Neutrophil (primary cell): ENCODE measurements around the gene SHISAL1.

Source experiments
- H3K27ac ChIP-seq: fragments of 200-600 bp; sonication (generic); 2 replicates; pipeline ENCODE4 v1.5.1; 2016; ENCODE audit warnings: mild to moderate bottlenecking, moderate library complexity
- H3K27me3 ChIP-seq: fragments of 200-600 bp; sonication (generic); 2 replicates; pipeline ENCODE4 v1.6.0; 2016; ENCODE audit warnings: mild to moderate bottlenecking
- H3K36me3 ChIP-seq: fragments of 200-600 bp; sonication (generic); 2 replicates; pipeline ENCODE4 v1.5.1; 2017
- H3K4me1 ChIP-seq, 2 experiments: fragments of 200-600 bp in 1 of 2; sonication (generic) in 1 of 2; 1 replicate in 1 of 2; 2 replicates in 1 of 2; pipeline versions ENCODE4 v1.5.1 to v1.6.1; 2013 to 2016; ENCODE audit warnings: low read depth in 1 of 2, low read length in 1 of 2, mild to moderate bottlenecking in 1 of 2, moderate library complexity in 1 of 2; ENCODE audit not compliant: control insufficient read depth in 1 of 2, insufficient read depth in 1 of 2
- H3K4me3 ChIP-seq, 2 experiments: fragments of 200-600 bp in 1 of 2; sonication (generic) in 1 of 2; 1 replicate in 1 of 2; 2 replicates in 1 of 2; pipeline ENCODE4 v1.5.1; 2013 to 2016; ENCODE audit warnings: low read depth in 1 of 2, low read length in 1 of 2, mild to moderate bottlenecking in 1 of 2, moderate library complexity in 1 of 2
- H3K9me3 ChIP-seq: fragments of 200-600 bp; sonication (generic); 2 replicates; pipeline ENCODE4 v1.5.1; 2016
- TF ChIP-seq, protein P1 (sequence below): fragments of 200-600 bp; sonication (generic); IDR thresholded peaks from 2 replicates; pipeline ENCODE4 v1.5.1; 2016; ENCODE audit warnings: antibody characterized with exemption

The SHISAL1 gene

DNA sequence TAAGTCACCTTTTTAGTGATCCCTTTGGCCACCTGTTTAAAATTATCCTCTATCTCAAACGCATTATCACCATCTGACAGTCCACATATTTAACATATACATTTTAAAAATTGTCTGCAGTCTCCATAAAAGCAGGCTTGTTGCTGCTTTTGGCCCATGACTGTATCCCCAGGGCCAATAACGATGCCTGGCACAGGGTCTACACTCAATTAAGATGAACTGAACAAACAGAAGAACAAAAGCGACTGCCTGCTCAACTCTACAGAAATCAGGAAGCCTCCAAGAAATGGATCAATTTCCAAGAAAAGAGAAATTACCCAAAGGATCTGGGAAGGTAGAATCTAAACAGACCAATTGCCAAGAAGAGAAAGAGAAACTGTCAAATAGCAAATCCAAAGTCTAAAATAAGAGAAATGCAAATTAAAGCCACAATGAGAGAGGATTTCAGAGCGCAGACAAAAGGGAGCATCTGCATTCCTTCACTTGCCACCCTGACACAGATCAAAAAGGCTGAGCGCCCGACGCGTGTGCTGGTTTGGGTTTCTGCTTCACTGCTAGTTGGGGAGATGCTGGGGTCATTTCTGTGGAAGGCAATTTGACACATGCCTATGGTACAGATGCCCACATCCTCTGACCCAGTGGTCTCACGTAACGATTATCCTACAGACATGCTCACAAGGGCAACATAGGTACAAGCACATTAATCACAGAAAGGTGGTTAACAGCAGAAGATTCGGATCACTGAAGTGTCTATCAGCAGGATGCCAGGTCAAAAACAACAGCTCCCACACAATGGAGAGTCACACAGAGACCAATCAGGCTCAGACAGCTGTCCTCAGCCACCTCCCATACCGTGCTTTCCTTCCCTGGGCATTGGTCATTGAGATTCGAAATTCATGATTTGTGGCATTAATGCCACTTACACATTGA, 55.9 kb downstream of the SHISAL1 start:
- H3K4me3 ChIP-seq, result no peak overlapping the region
- H3K27me3 ChIP-seq, result peaks cover 29% of the 10 kb centered on the region
- no peaks in the 10 kb centered on the region for H3K4me1 ChIP-seq
- no peaks in the 10 kb centered on the region for H3K9me3 ChIP-seq
- H3K36me3 ChIP-seq, result no peaks in the 10 kb centered on the region
- TF ChIP-seq, protein P1, sequence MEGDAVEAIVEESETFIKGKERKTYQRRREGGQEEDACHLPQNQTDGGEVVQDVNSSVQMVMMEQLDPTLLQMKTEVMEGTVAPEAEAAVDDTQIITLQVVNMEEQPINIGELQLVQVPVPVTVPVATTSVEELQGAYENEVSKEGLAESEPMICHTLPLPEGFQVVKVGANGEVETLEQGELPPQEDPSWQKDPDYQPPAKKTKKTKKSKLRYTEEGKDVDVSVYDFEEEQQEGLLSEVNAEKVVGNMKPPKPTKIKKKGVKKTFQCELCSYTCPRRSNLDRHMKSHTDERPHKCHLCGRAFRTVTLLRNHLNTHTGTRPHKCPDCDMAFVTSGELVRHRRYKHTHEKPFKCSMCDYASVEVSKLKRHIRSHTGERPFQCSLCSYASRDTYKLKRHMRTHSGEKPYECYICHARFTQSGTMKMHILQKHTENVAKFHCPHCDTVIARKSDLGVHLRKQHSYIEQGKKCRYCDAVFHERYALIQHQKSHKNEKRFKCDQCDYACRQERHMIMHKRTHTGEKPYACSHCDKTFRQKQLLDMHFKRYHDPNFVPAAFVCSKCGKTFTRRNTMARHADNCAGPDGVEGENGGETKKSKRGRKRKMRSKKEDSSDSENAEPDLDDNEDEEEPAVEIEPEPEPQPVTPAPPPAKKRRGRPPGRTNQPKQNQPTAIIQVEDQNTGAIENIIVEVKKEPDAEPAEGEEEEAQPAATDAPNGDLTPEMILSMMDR, result no peak
- no peak overlapping the region for H3K27ac ChIP-seq

DNA sequence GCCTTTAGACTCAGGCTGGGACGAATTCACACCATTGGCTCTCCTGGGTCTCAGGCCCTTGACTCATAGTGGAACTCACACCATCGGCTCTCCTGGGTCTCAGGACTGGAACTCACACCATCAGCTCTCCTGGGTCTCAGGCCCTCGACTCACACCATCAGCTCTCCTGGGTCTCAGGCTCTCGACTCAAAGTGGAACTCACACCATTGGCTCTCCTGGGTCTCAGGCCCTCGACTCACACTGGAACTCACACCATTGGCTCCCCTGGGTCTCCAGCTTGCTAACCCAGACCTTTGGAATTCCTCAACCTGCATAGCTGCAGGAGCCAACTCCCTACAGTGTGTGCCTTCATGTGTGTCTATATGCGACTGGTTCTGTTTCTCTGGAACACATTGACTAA, 56.7 kb downstream of the SHISAL1 start:
- Histone ChIP-seq H3K27ac (no peak overlapping the region), H3K27me3 (peaks cover 29% of the 10 kb centered on the region), H3K4me3 (no peak overlapping the region), H3K36me3 (no peaks in the 10 kb centered on the region), H3K4me1 (no peaks in the 10 kb centered on the region), H3K9me3 (no peaks in the 10 kb centered on the region)
- TF ChIP-seq, protein P1, result no peak

DNA sequence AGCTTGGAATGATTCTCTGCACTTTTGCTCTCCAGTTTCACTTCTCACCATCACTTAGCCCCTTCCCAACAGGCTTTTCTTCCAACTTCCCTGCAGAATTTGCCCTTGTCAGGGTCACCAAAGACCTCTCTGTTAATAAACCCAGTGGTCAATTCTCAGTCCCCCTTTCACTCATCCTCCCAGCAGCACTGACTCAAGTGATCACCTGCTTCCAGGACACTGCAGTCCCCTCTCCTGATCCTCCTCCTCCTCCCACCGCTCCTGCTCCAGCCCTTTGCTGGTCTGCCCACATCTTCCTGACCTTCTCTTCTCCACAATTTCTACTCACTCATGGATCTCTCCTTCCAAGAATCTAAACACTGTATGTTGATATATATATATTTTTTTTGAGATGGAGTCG, 57.9 kb downstream of the SHISAL1 start:
- no peak overlapping the region for H3K27ac ChIP-seq
- no peaks in the 10 kb centered on the region for H3K36me3 ChIP-seq
- H3K4me3 ChIP-seq, result no peak overlapping the region
- H3K4me1 ChIP-seq, result no peaks in the 10 kb centered on the region
- peaks cover 29% of the 10 kb centered on the region for H3K27me3 ChIP-seq
- TF ChIP-seq, protein P1, result no peak
- no peaks in the 10 kb centered on the region for H3K9me3 ChIP-seq

DNA sequence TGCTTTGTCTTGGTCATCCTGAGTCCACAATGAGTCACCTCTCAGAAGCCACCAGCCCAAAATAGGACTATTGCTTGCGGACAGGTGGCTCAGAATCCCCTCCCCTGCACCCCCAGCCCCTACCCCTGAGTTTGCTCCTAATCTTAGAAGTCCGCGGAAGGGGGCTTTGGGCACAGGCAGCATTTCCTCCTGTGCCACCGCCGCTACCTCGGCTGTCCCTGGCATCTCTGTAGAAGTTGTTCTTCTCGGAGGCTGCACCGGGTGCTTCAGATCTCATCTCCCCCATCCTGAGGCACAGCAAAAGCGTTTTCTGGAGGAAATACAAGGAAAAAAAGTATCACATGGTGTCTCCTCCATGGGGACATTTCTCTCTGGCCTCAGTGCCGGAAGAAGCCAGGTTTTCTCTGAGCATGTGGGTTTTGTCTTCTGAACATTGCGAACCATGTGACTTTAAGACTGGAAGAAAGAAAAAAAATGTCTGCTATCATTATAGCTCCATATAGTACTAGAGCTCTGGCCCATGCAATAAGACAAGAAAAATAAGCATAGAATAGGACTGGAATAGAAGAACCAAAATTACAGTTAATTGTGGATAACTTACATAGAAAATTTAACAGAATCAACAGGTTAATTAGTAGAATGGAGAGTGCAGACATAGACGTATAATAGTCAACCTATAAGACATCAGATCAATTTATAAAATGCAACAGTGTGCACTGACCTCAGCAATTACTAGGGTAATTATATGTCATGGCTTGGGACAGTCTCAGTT, 63.2 kb downstream of the SHISAL1 start:
- peaks cover 4% of the 10 kb centered on the region for H3K9me3 ChIP-seq
- H3K4me1 ChIP-seq, result no peaks in the 10 kb centered on the region
- peaks cover 3% of the 10 kb centered on the region for H3K27me3 ChIP-seq
- TF ChIP-seq, protein P1, result no peak
- no peaks in the 10 kb centered on the region for H3K36me3 ChIP-seq
- H3K27ac ChIP-seq, result no peak overlapping the region
- H3K4me3 ChIP-seq, result no peak overlapping the region

DNA sequence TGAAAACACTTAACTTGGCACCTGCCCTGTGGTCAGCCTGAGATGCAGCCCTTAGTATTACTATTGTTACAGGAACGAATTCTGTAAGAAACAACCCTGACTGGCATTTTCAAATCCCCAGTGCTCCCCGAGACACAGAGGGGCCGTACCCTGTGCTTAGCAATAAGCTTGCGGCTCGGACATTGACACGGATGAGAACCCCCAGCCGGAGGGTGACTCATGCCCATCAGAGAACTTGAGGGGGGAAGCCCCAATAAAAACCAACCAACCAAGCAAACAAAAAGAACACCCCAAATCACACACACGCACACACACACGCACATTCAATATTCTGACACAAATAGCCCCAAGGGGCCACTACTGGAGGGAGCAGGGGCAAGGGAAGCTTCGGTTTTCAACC, 63.8 kb downstream of the SHISAL1 start:
- Histone ChIP-seq H3K36me3 (no peaks in the 10 kb centered on the region), H3K27ac (no peak overlapping the region), H3K4me1 (no peaks in the 10 kb centered on the region), H3K4me3 (no peak overlapping the region), H3K9me3 (peaks cover 4% of the 10 kb centered on the region), H3K27me3 (no peaks in the 10 kb centered on the region)
- TF ChIP-seq, protein P1, result no peak
